HepG2 (cell line): ENCODE results near the gene KIF26B. TPM values are rescaled to one million over a fixed set of nuclear protein-coding genes. Genes with fewer than 3 reads are reported as not detected.

Source experiments
- CCDC6 ChIP-seq: sonication (generic); formaldehyde crosslinking; IDR thresholded peaks from 2 replicates; pipeline ENCODE4 v1.8.1; 2022; ENCODE audit warnings: mild to moderate bottlenecking, missing genetic modification reagents, moderate library complexity
- DNMT3B ChIP-seq: conservative IDR thresholded peaks from 2 replicates; pipeline ENCODE4 v1.6.1; 2016; ENCODE audit warnings: missing biosample characterization, control low read depth
- ESRRA ChIP-seq: sonication (generic); formaldehyde crosslinking; IDR thresholded peaks from 2 replicates; pipeline ENCODE4 v1.5.1; 2020; ENCODE audit warnings: mild to moderate bottlenecking, low read depth, missing genetic modification reagents
- HOMEZ ChIP-seq: IDR thresholded peaks from 2 replicates; pipeline ENCODE4 v1.6.1; 2016; ENCODE audit warnings: low read depth
- HOXA5 ChIP-seq: sonication (generic); formaldehyde crosslinking; IDR thresholded peaks from 2 replicates; pipeline ENCODE4 v1.4.0; 2020; ENCODE audit warnings: missing genetic modification reagents
- KDM1A ChIP-seq: IDR thresholded peaks from 2 replicates; pipeline ENCODE4 v1.6.1; 2016; ENCODE audit warnings: missing compliant biosample characterization
- MAF1 ChIP-seq: sonication (generic); formaldehyde crosslinking; IDR thresholded peaks from 2 replicates; pipeline ENCODE4 v1.5.0; 2020; ENCODE audit warnings: missing genetic modification reagents, borderline replicate concordance
- NR2F1 ChIP-seq, 2 experiments: fragments of 450-650 bp in 1 of 2; formaldehyde crosslinking in 1 of 2; IDR thresholded peaks; 2 replicates each; pipeline versions ENCODE4 v1.5.0 to v1.6.1; 2016 to 2020; ENCODE audit warnings: mild to moderate bottlenecking in 1 of 2, missing compliant biosample characterization in 1 of 2, missing genetic modification reagents in 1 of 2, moderate library complexity in 1 of 2
- PCBP1 ChIP-seq: fragments of 200-400 bp; formaldehyde crosslinking; IDR thresholded peaks from 2 replicates; pipeline ENCODE4 v1.6.1; 2017; ENCODE audit warnings: mild to moderate bottlenecking, low read depth, low read length, borderline replicate concordance
- PHF5A ChIP-seq: IDR thresholded peaks from one replicate; pipeline ENCODE4 v1.6.1; 2018; ENCODE audit warnings: low read depth, missing genetic modification reagents; ENCODE audit not compliant: unreplicated experiment
- PLSCR1 ChIP-seq: sonication (generic); formaldehyde crosslinking; IDR thresholded peaks from 2 replicates; pipeline ENCODE4 v1.5.0; 2020; ENCODE audit warnings: missing genetic modification reagents, mild to moderate bottlenecking, borderline replicate concordance
- SSRP1 ChIP-seq: IDR thresholded peaks from 2 replicates; pipeline ENCODE4 v1.6.1; 2016; ENCODE audit warnings: control low read depth
- TBP ChIP-seq: sonication (generic); formaldehyde crosslinking; IDR thresholded peaks from 2 replicates; pipeline ENCODE4 v1.5.0; 2020; ENCODE audit warnings: missing genetic modification reagents
- TBX2 ChIP-seq: sonication (generic); formaldehyde crosslinking; IDR thresholded peaks from 2 replicates; pipeline ENCODE4 v1.5.0; 2020; ENCODE audit warnings: missing genetic modification reagents, mild to moderate bottlenecking, borderline replicate concordance
- XBP1 ChIP-seq: sonication (generic); formaldehyde crosslinking; IDR thresholded peaks from 2 replicates; pipeline ENCODE4 v1.5.0; 2020; ENCODE audit warnings: missing genetic modification reagents
- ZBTB34 ChIP-seq: sonication (generic); formaldehyde crosslinking; IDR thresholded peaks from 2 replicates; pipeline ENCODE4 v1.8.0; 2022; ENCODE audit warnings: mild to moderate bottlenecking, missing genetic modification reagents
- ZFP90 ChIP-seq: sonication (generic); formaldehyde crosslinking; IDR thresholded peaks from 2 replicates; pipeline ENCODE4 v1.8.0; 2022; ENCODE audit warnings: missing genetic modification reagents, mild to moderate bottlenecking, inconsistent platforms, borderline replicate concordance
- ZNF329 ChIP-seq: sonication (generic); formaldehyde crosslinking; IDR thresholded peaks from 2 replicates; pipeline ENCODE4 v1.9.0; 2021; ENCODE audit warnings: low read depth, mild to moderate bottlenecking, missing genetic modification reagents
- ZNF570 ChIP-seq: sonication (generic); formaldehyde crosslinking; IDR thresholded peaks from 2 replicates; pipeline ENCODE4 v1.4.0; 2020; ENCODE audit warnings: mild to moderate bottlenecking, missing genetic modification reagents, borderline replicate concordance
- ZNF580 ChIP-seq: IDR thresholded peaks from 2 replicates; pipeline ENCODE4 v1.6.1; 2016; ENCODE audit warnings: low read depth, borderline replicate concordance
- ZNF614 ChIP-seq: IDR thresholded peaks from 2 replicates; pipeline ENCODE4 v1.6.1; 2018; ENCODE audit warnings: missing biosample characterization, missing genetic modification reagents, inconsistent platforms, borderline replicate concordance
- ZNF678 ChIP-seq: sonication (generic); formaldehyde crosslinking; IDR thresholded peaks from 2 replicates; pipeline ENCODE4 v1.4.0; 2020; ENCODE audit warnings: mild to moderate bottlenecking, missing genetic modification reagents
- ZSCAN30 ChIP-seq: sonication (generic); formaldehyde crosslinking; IDR thresholded peaks from 2 replicates; pipeline ENCODE4 v1.5.0; 2020; ENCODE audit warnings: mild to moderate bottlenecking, missing genetic modification reagents
- polyA plus RNA-seq, 8 experiments: library from polyadenylated mRNA; depleted of rRNA in 3 of 8; stranded (reverse) in 7 of 8; unstranded in 1 of 8; fragments of >200 nt; fragmentation: Illumina TruSeq in 4 of 8; extraction: Trizol in 4 of 8; gene quantifications; 2 replicates each; pipeline versions ENCODE4 v1.2.1 to v1.2.3, GENCODE V29; 2011 to 2016; ENCODE audit warnings: low read depth in 4 of 8, missing spikeins in 1 of 8, mixed read lengths in 1 of 8; ENCODE audit not compliant: insufficient read depth in 1 of 8
- total RNA-seq, 5 experiments: library from RNA; depleted of rRNA; stranded (reverse); fragments of >200 nt; fragmentation: Illumina TruSeq; extraction: Trizol; gene quantifications; 2 replicates each; pipeline ENCODE4 v1.2.3, GENCODE V29; 2016; ENCODE audit warnings: low read depth in 1 of 5
- TF ChIP-seq, protein P1 (sequence below): sonication (generic); formaldehyde crosslinking; IDR thresholded peaks from 2 replicates; pipeline ENCODE4 v1.5.0; 2020; ENCODE audit warnings: mild to moderate bottlenecking, missing genetic modification reagents, borderline replicate concordance

Gene KIF26B
- total and polyA plus RNA-seq, 2 of the 13 experiments (the other 11 are each of a cell fraction or from before 2014, with no cell fraction given) = 0.08 to 0.09 TPM

DNA sequence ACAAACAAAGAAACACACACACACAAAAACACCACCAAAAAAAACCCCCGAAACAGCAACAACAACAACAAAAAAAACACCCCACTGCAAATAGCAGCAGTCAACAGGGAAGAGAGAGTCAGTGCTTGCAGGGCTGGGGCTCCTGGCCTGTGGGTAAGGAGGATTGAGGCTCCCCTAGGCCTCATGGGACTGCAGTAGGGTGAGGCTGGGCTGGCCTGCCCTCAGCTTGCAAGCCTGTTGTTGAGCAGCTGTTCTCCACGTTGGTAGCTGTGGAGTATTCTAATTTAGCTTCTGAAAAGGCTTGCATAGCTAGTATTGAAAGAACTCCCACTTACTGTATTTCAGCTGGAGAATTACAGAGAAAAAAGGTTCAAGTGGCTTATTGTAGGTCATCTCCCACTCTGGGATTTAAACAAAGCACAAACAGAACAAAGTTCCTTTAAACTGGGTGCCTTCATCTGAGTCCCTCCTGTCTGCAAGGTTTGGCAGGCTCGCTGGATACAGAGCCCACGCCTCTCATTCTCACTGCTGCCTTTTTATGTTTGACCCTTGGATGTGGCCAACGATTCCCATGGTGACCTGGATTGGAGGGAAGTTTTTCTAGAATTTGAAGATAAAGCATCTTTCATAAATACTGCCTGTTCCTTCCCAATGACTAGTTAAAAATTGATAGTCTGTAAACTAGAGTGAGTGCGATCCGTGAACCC, 247.2 kb downstream of the KIF26B start (continued):
- TF ChIP-seq CCDC6 (CRISPR knock-in tag) (no peak), TBX2 (CRISPR knock-in tag) (0 out of 2 replicates have a peak, but pooled peaks have one; percentile 31), KDM1A (CRISPR knock-in tag) (no peak), PCBP1 (no peak), ZNF570 (CRISPR knock-in tag) (no peak), TBP (CRISPR knock-in tag) (no peak), DNMT3B (CRISPR knock-in tag) (no peak), ZNF329 (CRISPR knock-in tag) (no peak), HOXA5 (CRISPR knock-in tag) (no peak), PHF5A (CRISPR knock-in tag) (no peak), ZFP90 (CRISPR knock-in tag) (no peak), PLSCR1 (CRISPR knock-in tag) (no peak), SSRP1 (CRISPR knock-in tag) (no peak), HOMEZ (no peak), ZNF678 (CRISPR knock-in tag) (no peak), NR2F1 (CRISPR knock-in tag; IDR thresholded peaks at IDR 0.05) (no peak), ZNF580 (CRISPR knock-in tag) (no peak), MAF1 (CRISPR knock-in tag) (no peak), ZSCAN30 (CRISPR knock-in tag) (no peak), ESRRA (CRISPR knock-in tag) (no peak), ZBTB34 (CRISPR knock-in tag) (no peak), ZNF614 (no peak), XBP1 (CRISPR knock-in tag) (no peak)
- TF ChIP-seq, protein P1, sequence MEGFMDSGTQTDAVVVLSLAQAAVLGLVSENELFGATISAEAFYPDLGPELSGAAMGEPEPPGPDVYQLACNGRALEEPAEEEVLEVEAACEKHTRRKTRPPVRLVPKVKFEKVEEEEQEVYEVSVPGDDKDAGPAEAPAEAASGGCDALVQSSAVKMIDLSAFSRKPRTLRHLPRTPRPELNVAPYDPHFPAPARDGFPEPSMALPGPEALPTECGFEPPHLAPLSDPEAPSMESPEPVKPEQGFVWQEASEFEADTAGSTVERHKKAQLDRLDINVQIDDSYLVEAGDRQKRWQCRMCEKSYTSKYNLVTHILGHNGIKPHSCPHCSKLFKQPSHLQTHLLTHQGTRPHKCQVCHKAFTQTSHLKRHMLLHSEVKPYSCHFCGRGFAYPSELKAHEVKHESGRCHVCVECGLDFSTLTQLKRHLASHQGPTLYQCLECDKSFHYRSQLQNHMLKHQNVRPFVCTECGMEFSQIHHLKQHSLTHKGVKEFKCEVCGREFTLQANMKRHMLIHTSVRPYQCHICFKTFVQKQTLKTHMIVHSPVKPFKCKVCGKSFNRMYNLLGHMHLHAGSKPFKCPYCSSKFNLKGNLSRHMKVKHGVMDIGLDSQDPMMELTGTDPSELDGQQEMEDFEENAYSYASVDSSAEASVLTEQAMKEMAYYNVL (CRISPR knock-in tag) = no peak
